PFSK-1 (cell line): ENCODE data around the gene PIEZO1.

Experiments used
- POLR2AphosphoS5 ChIP-seq: IDR thresholded peaks from 2 replicates; pipeline ENCODE4 v1.6.1; 2012; ENCODE audit warnings: low read depth, mild to moderate bottlenecking, control low read depth, low read length, moderate library complexity
- REST ChIP-seq, 2 experiments: IDR thresholded peaks; 2 replicates each; pipeline versions ENCODE4 v1.6.1 to v1.8.0; 2011 to 2012; ENCODE audit warnings: low read depth in 2 of 2, low read length in 2 of 2, control low read depth in 1 of 2, inconsistent platforms in 1 of 2, mild to moderate bottlenecking in 1 of 2, moderate library complexity in 1 of 2; ENCODE audit not compliant: insufficient read depth in 1 of 2
- SIN3A ChIP-seq: IDR thresholded peaks from 2 replicates; pipeline ENCODE4 v1.6.1; 2012; ENCODE audit warnings: mild to moderate bottlenecking, low read length, moderate library complexity, borderline replicate concordance; ENCODE audit not compliant: insufficient read depth
- TAF1 ChIP-seq: IDR thresholded peaks from 2 replicates; pipeline ENCODE4 v1.6.1; 2012; ENCODE audit warnings: low read length, control low read depth, borderline replicate concordance; ENCODE audit not compliant: insufficient read depth

DNA sequence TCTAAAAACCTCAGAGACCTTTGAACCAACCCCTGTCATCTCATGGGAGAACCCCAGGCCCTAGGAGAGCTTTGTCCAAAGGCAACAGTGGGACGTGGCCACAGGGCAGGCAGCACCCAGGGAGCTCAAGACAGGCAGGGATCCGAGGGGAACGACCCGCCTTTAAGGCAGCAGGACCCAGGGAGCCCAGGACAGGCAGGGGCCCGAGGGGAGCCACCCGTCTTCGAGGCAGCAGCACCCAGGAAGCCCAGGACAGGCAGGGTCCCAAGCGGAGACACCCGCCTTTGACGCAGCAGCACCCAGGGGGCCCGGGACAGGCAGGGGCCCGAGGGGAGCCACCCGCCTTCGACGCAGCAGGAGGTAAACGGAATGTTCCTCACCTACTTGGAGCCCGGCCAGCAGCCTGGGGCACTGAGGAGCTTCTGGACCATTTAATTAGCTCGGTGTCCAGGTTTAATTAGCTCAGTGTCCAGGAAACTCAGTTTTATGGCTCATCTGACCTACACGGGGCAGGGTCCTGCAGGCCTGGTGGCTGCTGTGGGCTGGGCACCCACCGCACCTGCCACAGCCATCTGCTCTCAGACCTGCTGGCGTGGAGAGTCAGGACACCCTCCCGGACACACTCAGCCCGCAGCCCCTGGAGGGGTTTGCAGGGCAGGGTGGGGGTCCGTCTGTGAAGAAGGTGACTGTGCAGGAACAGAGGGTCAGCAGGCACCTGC lies 24.4 kb downstream of the PIEZO1 start:
- TF ChIP-seq POLR2AphosphoS5 = no peak
- TF ChIP-seq TAF1 = no peak
- no peak for TF ChIP-seq REST (IDR thresholded peaks at IDR 0.05; ENCODE audit: insufficient read depth in 1 of 2, low read depth in 2 of 2, low read length in 2 of 2)
- no peak for TF ChIP-seq SIN3A
